Activated B cell treated with CpG ODN at 0.5 μM for 24 hours (primary cell): ENCODE data around the gene SERPINE2. TPM values are rescaled to one million over a fixed set of nuclear protein-coding genes. Genes with fewer than 3 reads are reported as not detected.

ENCODE experiments used
- ATAC-seq: fragments of 200-7000 bp; cut with Tn5 transposase; one replicate; pipeline ENCODE4 v1.10.0; 2021; ENCODE audit warnings: low read depth, mild to moderate bottlenecking, moderate library complexity
- CTCF ChIA-PET: fragments of 350-600 bp; sonication (Branson Sonifier 250); formaldehyde crosslinking; loops from one replicate; lab custom pipeline; 2021; ENCODE audit warnings: antibody characterized with exemption; lab: Charles Lee
- POLR2A ChIA-PET: fragments of 350-600 bp; sonication (Branson Sonifier 250); formaldehyde crosslinking; loops from one replicate; lab custom pipeline; 2021; ENCODE audit warnings: antibody characterized with exemption; lab: Charles Lee
- DNase-seq: peaks from one replicate; pipeline ENCODE4 v3.0.0; 2022
- H3K27ac Mint-ChIP-seq: one replicate; pipeline ENCODE4 v1.8.0; 2020; ENCODE audit warnings: mixed read lengths
- H3K27me3 Mint-ChIP-seq: one replicate; pipeline ENCODE4 v1.8.0; 2021; ENCODE audit warnings: mixed read lengths
- H3K36me3 Mint-ChIP-seq: one replicate; pipeline ENCODE4 v1.8.0; 2021; ENCODE audit warnings: low read depth, mixed read lengths
- H3K4me1 Mint-ChIP-seq: one replicate; pipeline ENCODE4 v1.8.0; 2021; ENCODE audit warnings: mixed read lengths
- H3K4me3 Mint-ChIP-seq: one replicate; pipeline ENCODE4 v1.8.0; 2020; ENCODE audit warnings: mild to moderate bottlenecking, mixed read lengths
- H3K9me3 Mint-ChIP-seq: one replicate; pipeline ENCODE4 v1.8.0; 2020; ENCODE audit warnings: mixed read lengths
- intact Hi-C: fragments of 100-400 bp; cut with micrococcal nuclease; formaldehyde crosslinking; loops from one replicate; pipeline ENCODE4 v1.15.1; 2024
- total RNA-seq: library from RNA; stranded (reverse); gene quantifications from 2 replicates; pipeline ENCODE4 v1.2.3, GENCODE V29; 2022
- TF ChIP-seq, protein P1 (sequence below): fragments of 200-600 bp; IDR thresholded peaks from one replicate; pipeline ENCODE4 v1.8.0; 2022; ENCODE audit warnings: antibody characterized with exemption, mild to moderate bottlenecking

Gene SERPINE2
- total RNA-seq, 1 donor from 2014 or later: 1.1 TPM

DNA sequence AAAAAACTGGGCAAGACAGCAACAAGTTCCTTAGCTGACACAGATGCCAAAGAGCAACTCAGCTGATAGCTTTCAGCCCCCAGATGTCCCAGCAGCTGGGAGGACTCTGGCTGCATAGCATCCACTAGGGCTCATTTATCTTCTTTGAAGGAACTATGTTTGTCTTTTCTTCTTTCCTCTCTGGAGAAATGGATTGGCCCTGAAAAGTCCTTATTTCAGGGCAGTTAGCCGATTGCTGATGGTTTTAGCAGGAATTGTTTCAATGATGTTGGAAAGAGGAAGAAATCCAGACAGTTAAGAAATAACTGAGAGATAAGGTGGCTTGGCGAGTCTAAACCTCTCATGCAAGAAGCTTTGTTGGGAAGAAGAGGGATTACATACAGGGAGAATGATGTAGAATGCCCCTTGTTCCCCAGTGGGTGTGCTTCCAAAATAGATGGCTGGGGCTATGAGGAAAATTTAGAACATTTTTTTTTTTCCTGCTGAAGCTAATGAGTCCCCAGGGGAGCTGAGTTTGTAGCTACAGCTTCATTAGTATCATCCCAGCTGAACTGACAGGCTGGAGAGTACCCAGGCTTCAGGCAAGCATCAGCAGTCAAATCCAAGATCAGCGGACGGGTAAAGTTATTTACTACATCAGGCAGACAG, 33.6 kb upstream of the SERPINE2 start:
- CTCF ChIA-PET: no interaction called here
- TF ChIP-seq, protein P1, sequence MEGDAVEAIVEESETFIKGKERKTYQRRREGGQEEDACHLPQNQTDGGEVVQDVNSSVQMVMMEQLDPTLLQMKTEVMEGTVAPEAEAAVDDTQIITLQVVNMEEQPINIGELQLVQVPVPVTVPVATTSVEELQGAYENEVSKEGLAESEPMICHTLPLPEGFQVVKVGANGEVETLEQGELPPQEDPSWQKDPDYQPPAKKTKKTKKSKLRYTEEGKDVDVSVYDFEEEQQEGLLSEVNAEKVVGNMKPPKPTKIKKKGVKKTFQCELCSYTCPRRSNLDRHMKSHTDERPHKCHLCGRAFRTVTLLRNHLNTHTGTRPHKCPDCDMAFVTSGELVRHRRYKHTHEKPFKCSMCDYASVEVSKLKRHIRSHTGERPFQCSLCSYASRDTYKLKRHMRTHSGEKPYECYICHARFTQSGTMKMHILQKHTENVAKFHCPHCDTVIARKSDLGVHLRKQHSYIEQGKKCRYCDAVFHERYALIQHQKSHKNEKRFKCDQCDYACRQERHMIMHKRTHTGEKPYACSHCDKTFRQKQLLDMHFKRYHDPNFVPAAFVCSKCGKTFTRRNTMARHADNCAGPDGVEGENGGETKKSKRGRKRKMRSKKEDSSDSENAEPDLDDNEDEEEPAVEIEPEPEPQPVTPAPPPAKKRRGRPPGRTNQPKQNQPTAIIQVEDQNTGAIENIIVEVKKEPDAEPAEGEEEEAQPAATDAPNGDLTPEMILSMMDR: no peak
- Mint-ChIP-seq H3K36me3 (no peaks in the 10 kb centered on the region), H3K27ac (no peak overlapping the region), H3K27me3 (peaks cover 17% of the 10 kb centered on the region), H3K4me1 (no peaks in the 10 kb centered on the region), H3K9me3 (no peaks in the 10 kb centered on the region), H3K4me3 (no peak overlapping the region)
- POLR2A ChIA-PET: no interaction called here
- no peak for ATAC-seq
- intact Hi-C loops: no loop called here
- DNase-seq: no peak

DNA sequence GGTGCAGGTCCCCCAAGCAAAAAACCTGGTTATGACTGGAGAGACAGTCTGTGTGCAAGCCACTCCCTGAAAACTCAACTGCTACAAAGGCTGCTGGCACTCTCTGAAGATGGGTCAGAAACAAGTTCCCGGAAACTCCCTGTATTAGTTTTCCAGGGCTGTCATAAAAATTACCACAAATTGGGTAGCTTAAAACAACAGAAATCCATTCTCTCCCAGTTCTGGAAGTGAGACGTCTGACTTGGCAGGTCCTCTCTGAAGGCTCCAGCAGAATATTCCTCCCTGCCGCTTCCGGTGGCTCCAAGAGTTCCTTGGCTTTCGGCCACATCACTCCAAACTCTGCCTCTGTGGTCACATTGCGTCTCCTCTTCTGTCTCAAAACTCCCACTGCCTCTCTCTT, 30.1 kb upstream of the SERPINE2 start:
- ATAC-seq (no peak), DNase-seq (no peak)
- intact Hi-C loops: no loop called here
- TF ChIP-seq, protein P1: no peak
- no peaks in the 10 kb centered on the region for H3K36me3 Mint-ChIP-seq
- no peak overlapping the region for H3K4me3 Mint-ChIP-seq
- H3K27ac Mint-ChIP-seq: no peak overlapping the region
- no peaks in the 10 kb centered on the region for H3K9me3 Mint-ChIP-seq
- H3K4me1 Mint-ChIP-seq: no peaks in the 10 kb centered on the region
- POLR2A ChIA-PET: no interaction called here
- CTCF ChIA-PET: no interaction called here
- H3K27me3 Mint-ChIP-seq: peaks cover 17% of the 10 kb centered on the region

DNA sequence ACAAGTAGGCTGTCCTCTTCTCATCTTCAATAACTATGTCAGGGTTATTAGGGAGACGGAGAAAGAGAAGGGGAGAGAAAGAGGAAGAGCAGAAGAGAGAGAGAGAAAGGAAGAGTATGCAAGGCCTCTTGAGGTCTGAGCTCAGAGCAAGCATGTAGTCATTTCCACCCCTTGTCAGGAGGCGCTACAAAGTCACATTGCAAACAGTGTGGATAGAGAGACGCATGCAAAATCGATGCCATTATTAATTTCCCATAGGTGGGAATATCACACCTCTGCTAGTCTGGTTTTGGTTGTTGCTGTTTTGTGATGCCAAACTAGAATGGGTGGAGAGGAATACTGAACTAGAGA, 24.2 kb upstream of the SERPINE2 start:
- ATAC-seq (no peak), DNase-seq (no peak)
- Mint-ChIP-seq H3K36me3 (no peaks in the 10 kb centered on the region), H3K4me3 (no peak overlapping the region), H3K27me3 (peaks cover 5% of the 10 kb centered on the region), H3K4me1 (peaks cover 2% of the 10 kb centered on the region), H3K9me3 (no peaks in the 10 kb centered on the region), H3K27ac (no peak overlapping the region)
- CTCF ChIA-PET: interaction anchor here (2.5 kb wide), 1 partner anchor 70 kb away, joined by 12 read pairs; no protein-coding TSS in a partner anchor
- POLR2A ChIA-PET: no interaction called here
- intact Hi-C loops: no loop called here
- TF ChIP-seq, protein P1: no peak

DNA sequence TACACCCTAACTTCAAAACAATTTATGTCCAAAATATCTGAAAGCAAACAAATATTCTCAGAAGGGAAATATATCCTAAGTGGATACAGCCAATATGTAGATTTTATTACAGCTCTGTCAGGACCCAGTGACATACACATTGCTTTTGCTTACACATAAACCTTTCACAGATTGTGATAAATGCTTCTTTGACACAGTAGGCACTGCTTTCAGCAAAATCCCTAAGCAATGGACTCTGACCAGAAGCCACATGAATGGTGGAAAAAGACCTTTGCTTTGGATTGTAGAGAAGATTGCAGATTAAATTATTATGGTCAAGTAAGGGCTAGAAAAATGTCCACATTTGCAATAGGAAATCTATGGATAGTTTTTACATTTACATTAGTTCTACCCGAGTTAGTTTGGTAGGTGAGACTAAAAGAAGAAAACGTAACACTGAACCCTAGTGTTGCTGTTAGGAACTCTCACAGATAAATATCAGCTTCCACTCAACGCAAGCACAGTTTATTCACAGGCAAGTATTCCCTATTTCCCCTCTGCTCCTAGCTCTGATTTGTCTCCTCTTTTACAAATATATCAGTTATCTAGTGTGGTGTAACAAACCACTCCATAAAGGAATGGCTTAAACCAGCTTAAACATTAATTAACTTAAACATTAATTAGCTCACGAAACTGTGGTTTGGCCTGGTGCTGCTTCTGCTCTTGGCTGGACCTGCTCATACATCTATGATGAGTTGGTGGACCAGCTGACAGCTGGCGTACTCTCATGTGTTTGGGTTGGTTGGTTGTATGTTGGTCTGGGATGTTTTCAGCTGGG, 23.6 kb upstream of the SERPINE2 start:
- no peak overlapping the region for H3K27ac Mint-ChIP-seq
- TF ChIP-seq, protein P1: no peak
- no peak for ATAC-seq
- CTCF ChIA-PET: interaction anchor here (2.5 kb wide), 1 partner anchor 69 kb away, joined by 12 read pairs; no protein-coding TSS in a partner anchor
- no peaks in the 10 kb centered on the region for H3K27me3 Mint-ChIP-seq
- H3K36me3 Mint-ChIP-seq: no peaks in the 10 kb centered on the region
- no peaks in the 10 kb centered on the region for H3K9me3 Mint-ChIP-seq
- intact Hi-C loops: loop anchor here (1.0 kb wide), 1 partner anchor 69 kb away; no protein-coding TSS in a partner anchor
- DNase-seq: no peak
- POLR2A ChIA-PET: no interaction called here
- H3K4me1 Mint-ChIP-seq: peaks cover 2% of the 10 kb centered on the region
- no peak overlapping the region for H3K4me3 Mint-ChIP-seq

DNA sequence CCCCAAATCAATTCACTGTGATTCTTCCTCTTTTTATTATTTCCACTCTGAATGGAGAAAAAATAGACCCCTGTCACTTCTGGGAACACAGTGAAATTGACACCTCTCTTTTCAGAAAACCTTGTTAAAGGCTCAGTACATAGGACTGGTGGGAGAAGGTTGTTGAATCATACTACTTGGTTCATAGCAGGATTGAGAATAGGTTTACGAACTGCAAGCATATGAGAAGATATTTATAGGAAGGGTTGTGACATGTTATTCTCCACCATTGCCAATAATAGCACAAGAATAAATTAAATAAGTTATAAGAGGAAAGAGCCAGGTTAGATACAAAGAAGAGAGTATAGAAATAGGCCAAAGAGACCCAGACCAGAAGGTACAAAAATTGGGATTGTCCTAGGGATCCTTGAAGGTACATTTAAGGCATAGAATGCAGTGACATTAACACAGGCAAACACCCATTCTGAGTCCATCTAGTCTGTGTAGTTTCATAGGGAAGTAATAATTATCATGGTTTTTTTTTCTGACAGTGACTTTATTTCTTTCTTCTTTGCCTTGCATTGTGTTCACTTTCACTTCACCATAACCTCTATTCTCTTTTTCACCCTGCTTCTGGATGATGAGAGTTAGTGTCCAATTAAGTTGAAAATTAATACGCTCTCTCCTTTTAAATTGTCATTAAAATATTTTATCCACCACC, 21.8 kb upstream of the SERPINE2 start:
- TF ChIP-seq, protein P1: no peak
- ChIA-PET CTCF (interaction anchor here (2.5 kb wide), 1 partner anchor 67 kb away, joined by 12 read pairs; no protein-coding TSS in a partner anchor), POLR2A (no interaction called here)
- intact Hi-C loops: no loop called here
- Mint-ChIP-seq H3K9me3 (no peaks in the 10 kb centered on the region), H3K36me3 (no peaks in the 10 kb centered on the region), H3K4me1 (peaks cover 2% of the 10 kb centered on the region), H3K27ac (no peak overlapping the region), H3K4me3 (no peak overlapping the region), H3K27me3 (peaks cover 2% of the 10 kb centered on the region)
- ATAC-seq: no peak
- no peak for DNase-seq
